K562 (cell line): Measurements from ENCODE around the gene EVI5. TPM values are rescaled to one million over a fixed set of nuclear protein-coding genes. Genes with fewer than 3 reads are reported as not detected.

Experiments used
- ATAC-seq: fragments of 200-7000 bp; cut with Tn5 transposase; 3 replicates; pipeline ENCODE4 v1.9.1; 2020; ENCODE audit warnings: moderate library complexity
- BruUV-seq: library from RNA; stranded (reverse); fragments of 400-500 nt; replicated peaks from 2 replicates; lab custom pipeline; 2021; lab: Mats Ljungman, UMichigan
- CTCF ChIA-PET: fragments of 300-600 bp; formaldehyde crosslinking; extraction: SDS; loops from one replicate; lab custom pipeline; 2021; ENCODE audit warnings: low intra/inter-chr PET ratio; lab: Yijun Ruan, JAX
- POLR2A ChIA-PET: fragments of 300-600, 350-650 bp; sonication (Branson Sonifier 250); formaldehyde crosslinking; extraction: SDS; loops from one replicate; lab custom pipeline; 2021; ENCODE audit warnings: antibody characterized with exemption, inconsistent platforms; lab: Yijun Ruan, JAX
- DNase-seq, 4 experiments: peaks; one replicate each; pipeline versions ENCODE4 v3.0.0 to v3.0.0-alpha.2; 2011 to 2018; ENCODE audit warnings: low spot score in 3 of 4, mixed read lengths in 3 of 4; ENCODE audit errors: extremely low read depth in 1 of 4
- FAIRE-seq: peaks from 2 replicates; lab custom pipeline; 2011; peaks lifted over from hg19 to GRCh38; lab: Jason Lieb, UNC
- H2AFZ ChIP-seq: 2 replicates; pipeline ENCODE4 v1.6.0; 2011; ENCODE audit warnings: low read depth, low read length, control low read depth, inconsistent platforms
- H3K27ac ChIP-seq: fragments of 200-600 bp; 3 replicates; pipeline ENCODE4 v1.8.0; 2011; ENCODE audit warnings: low read depth, mild to moderate bottlenecking, control low read depth, inconsistent platforms, low read length, moderate library complexity, mixed read lengths; ENCODE audit errors: extremely low read depth
- H3K27me3 ChIP-seq, 2 experiments: fragments of 300-600 bp in 1 of 2; 2 replicates in 1 of 2; 3 replicates in 1 of 2; pipeline versions ENCODE4 v1.6.0 to v1.8.0; 2011; ENCODE audit warnings: inconsistent platforms in 2 of 2, low read length in 2 of 2, mild to moderate bottlenecking in 1 of 2, mixed read lengths in 1 of 2, moderate library complexity in 1 of 2; ENCODE audit not compliant: control insufficient read depth in 2 of 2, insufficient read depth in 2 of 2
- H3K36me3 ChIP-seq: fragments of 300-600 bp; 3 replicates; pipeline ENCODE4 v1.8.0; 2011; ENCODE audit warnings: mild to moderate bottlenecking, low read length, inconsistent platforms; ENCODE audit not compliant: control insufficient read depth, insufficient read depth
- H3K4me1 ChIP-seq, 2 experiments: fragments of 200-600 bp in 1 of 2; replicated peaks in 1 of 2; 2 replicates in 1 of 2; 3 replicates in 1 of 2; pipeline versions ENCODE4 v1.5.1 to v1.8.0; 2011; ENCODE audit warnings: inconsistent platforms in 2 of 2, low read length in 2 of 2, mild to moderate bottlenecking in 1 of 2, mixed read lengths in 1 of 2, moderate library complexity in 1 of 2; ENCODE audit not compliant: control insufficient read depth in 2 of 2, insufficient read depth in 2 of 2
- H3K4me2 ChIP-seq: 2 replicates; pipeline ENCODE4 v1.6.1; 2011; ENCODE audit warnings: low read length, control low read depth, inconsistent platforms, mixed read lengths; ENCODE audit not compliant: insufficient read depth
- H3K4me3 ChIP-seq: fragments of 200-600 bp; sonication (generic), shearing (Covaris generic); 2 replicates; pipeline ENCODE4 v1.5.1; 2016; ENCODE audit warnings: control low read depth, inconsistent platforms
- H3K79me2 ChIP-seq: fragments of 200-600 bp; 3 replicates; pipeline ENCODE4 v1.8.0; 2011; ENCODE audit warnings: low read length, inconsistent platforms; ENCODE audit not compliant: control insufficient read depth, insufficient read depth
- H3K9ac ChIP-seq, 2 experiments: 2 replicates each; pipeline versions ENCODE4 v1.6.0 to v1.6.1; 2011; ENCODE audit warnings: low read depth in 2 of 2, low read length in 2 of 2, control low read depth in 1 of 2, inconsistent platforms in 1 of 2, mild to moderate bottlenecking in 1 of 2, mixed read lengths in 1 of 2; ENCODE audit not compliant: insufficient read depth in 1 of 2
- H3K9me1 ChIP-seq: one replicate; pipeline ENCODE4 v1.6.0; 2011; ENCODE audit warnings: inconsistent platforms, mild to moderate bottlenecking, low read length, moderate library complexity; ENCODE audit not compliant: control insufficient read depth, insufficient read depth
- H3K9me3 ChIP-seq: replicated peaks from 2 replicates; pipeline ENCODE4 v1.5.1; 2011; ENCODE audit warnings: low read depth, low read length, inconsistent platforms; ENCODE audit not compliant: control insufficient read depth, insufficient read depth
- H4K20me1 ChIP-seq: replicated peaks from 2 replicates; pipeline ENCODE4 v1.6.1; 2011; ENCODE audit warnings: low read length, inconsistent platforms, mixed read lengths; ENCODE audit not compliant: control insufficient read depth, insufficient read depth
- ATF7 ChIP-seq: fragments of 450-650 bp; IDR thresholded peaks from 2 replicates; pipeline ENCODE4 v1.7.1; 2014; ENCODE audit warnings: mild to moderate bottlenecking, moderate library complexity
- CBFA2T3 ChIP-seq: fragments of 450-650 bp; IDR thresholded peaks from 2 replicates; pipeline ENCODE4 v1.6.1; 2017
- DIDO1 ChIP-seq: fragments of 450-650 bp; IDR thresholded peaks from 2 replicates; pipeline ENCODE4 v1.6.1; 2016; ENCODE audit warnings: low read depth, missing biosample characterization, missing genetic modification characterization
- DPF2 ChIP-seq: fragments of 450-650 bp; IDR thresholded peaks from 2 replicates; pipeline ENCODE4 v1.6.1; 2016
- ILF3 ChIP-seq: fragments of 450-650 bp; IDR thresholded peaks from 2 replicates; pipeline ENCODE4 v1.6.1; 2018; ENCODE audit warnings: antibody characterized with exemption, mild to moderate bottlenecking, moderate library complexity, borderline replicate concordance
- SOX6 ChIP-seq: fragments of 450-650 bp; IDR thresholded peaks from 2 replicates; pipeline ENCODE4 v1.6.1; 2014; ENCODE audit warnings: mild to moderate bottlenecking
- WGBS: fragments of 100-300 bp; shearing (Covaris generic); methylation state at CpG from one replicate; pipeline ENCODE4 v1.1.6; 2016; ENCODE audit warnings: low coverage, mixed read lengths; ENCODE audit not compliant: insufficient coverage; ENCODE audit errors: missing lambda C conversion rate; 5-methylcytosine and 5-hydroxymethylcytosine counted together
- in situ Hi-C: fragments of 300-500 bp; cut with MboI; formaldehyde crosslinking; loops from 4 replicates; pipeline ENCODE4 v1.15.0; 2018; ENCODE audit warnings: inconsistent platforms, mixed read lengths
- intact Hi-C: fragments of 100-400 bp; cut with micrococcal nuclease; formaldehyde crosslinking; loops from 2 replicates; pipeline ENCODE4 v1.14.2; 2022
- polyA plus RNA-seq, 8 experiments: library from polyadenylated mRNA; depleted of rRNA in 4 of 8; stranded (reverse) in 5 of 8; unstranded in 3 of 8; fragments of >200 nt; fragmentation: Nextera tagmentation in 2 of 8; fragmentation: Illumina TruSeq in 1 of 8; extraction: Ambion mirVana in 2 of 8; extraction: Trizol in 1 of 8; gene quantifications; 2 replicates each; pipeline versions ENCODE4 v1.2.1 to v1.2.3, GENCODE V29; 2011 to 2014; ENCODE audit warnings: inconsistent platforms in 1 of 8, missing spikeins in 1 of 8
- total RNA-seq, 7 experiments: library from RNA; depleted of rRNA in 6 of 7; stranded (reverse); fragments of >200 nt in 6 of 7; fragmentation: Illumina TruSeq in 2 of 7; extraction: Trizol in 2 of 7; gene quantifications; 2 replicates each; pipeline versions ENCODE4 v1.2.1 to v1.2.3, GENCODE V29; 2011 to 2021; ENCODE audit warnings: low replicate concordance in 1 of 7
- TF ChIP-seq, protein P1 (sequence below), 2 experiments: fragments of 450-650 bp in 1 of 2; sonication (generic) in 1 of 2; formaldehyde crosslinking in 1 of 2; IDR thresholded peaks in 1 of 2; conservative IDR thresholded peaks in 1 of 2; 2 replicates each; pipeline versions ENCODE4 v1.6.1 to v1.8.1; 2016 to 2023; ENCODE audit warnings: mild to moderate bottlenecking in 2 of 2, moderate library complexity in 2 of 2, inconsistent platforms in 1 of 2, missing genetic modification reagents in 1 of 2
- TF ChIP-seq, protein P2 (sequence below): sonication (generic); formaldehyde crosslinking; IDR thresholded peaks from 2 replicates; pipeline ENCODE4 v1.8.0; 2023; ENCODE audit warnings: mild to moderate bottlenecking, missing genetic modification reagents
- TF ChIP-seq, protein P3 (sequence below): fragments of 250-450 bp; sonication (Bioruptor Pico); IDR thresholded peaks from 2 replicates; pipeline ENCODE4 v1.5.0; 2021
- TF ChIP-seq, protein P4 (sequence below): fragments of 450-650 bp; IDR thresholded peaks from 2 replicates; pipeline ENCODE4 v1.7.1; 2018; ENCODE audit warnings: mild to moderate bottlenecking, low read depth; ENCODE audit not compliant: partially characterized antibody
- TF ChIP-seq, protein P5 (sequence below): fragments of 250-450 bp; sonication (Bioruptor Pico); IDR thresholded peaks from 2 replicates; pipeline ENCODE4 v1.8.0; 2021; ENCODE audit warnings: borderline replicate concordance, mild to moderate bottlenecking, moderate library complexity; ENCODE audit not compliant: poor library complexity, severe bottlenecking

EVI5 gene
- total and polyA plus RNA-seq, 9 of the 15 experiments (the other 6 are each of a cell fraction or from before 2014, with no cell fraction given) = 1.7 to 50.1 (median 13.7) TPM

DNA sequence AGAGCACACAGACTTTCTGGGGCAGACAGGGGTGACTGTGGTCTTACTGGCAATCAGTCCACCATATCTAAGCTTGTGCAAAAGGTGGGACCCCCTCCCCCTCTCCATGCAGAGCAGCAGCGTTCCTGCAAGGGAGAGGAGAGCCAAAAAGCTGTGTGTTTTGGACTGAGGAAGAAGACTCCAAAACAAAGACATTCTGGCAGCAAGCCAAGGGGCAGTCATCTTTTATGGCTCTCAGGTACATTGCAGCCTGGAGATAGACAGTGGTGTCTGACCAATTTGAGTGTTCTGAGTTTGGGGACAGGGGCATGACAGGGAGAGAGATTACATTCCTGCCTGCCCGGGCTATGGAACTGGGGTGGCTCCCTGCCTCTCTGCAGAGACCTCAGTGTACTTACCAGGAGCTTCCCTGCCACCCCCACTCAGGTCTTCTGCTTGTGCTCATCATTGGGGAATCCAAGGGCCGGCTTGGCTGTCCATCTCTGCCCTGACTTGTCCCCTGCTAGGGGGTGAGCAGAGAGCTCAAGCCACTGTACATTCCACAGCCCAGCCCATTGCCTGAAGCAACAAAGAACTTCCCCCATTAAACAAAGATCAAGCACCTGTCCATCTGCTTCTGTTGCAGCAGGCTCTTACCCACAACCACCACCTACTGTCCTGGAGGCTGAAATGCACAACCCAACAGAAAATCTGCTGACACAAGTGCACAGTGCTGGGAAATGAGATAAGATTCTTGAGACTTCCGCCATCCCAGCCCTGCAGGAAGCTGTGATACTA lies 131.1 kb downstream of the EVI5 start:
- ChIA-PET CTCF (no interaction called here), POLR2A (interaction anchor here (0.7 kb wide), 1 partner anchor 1266 kb away, joined by 3 read pairs; no protein-coding TSS in a partner anchor)
- FAIRE-seq = peak; percentile 59
- Histone ChIP-seq H3K27ac (no peak overlapping the region), H3K9ac (no peak overlapping the region), H3K9me1 (no peaks in the 10 kb centered on the region), H2AFZ (no peak overlapping the region), H3K27me3 (no peaks in the 10 kb centered on the region), H3K79me2 (no peaks in the 10 kb centered on the region), H4K20me1 (no peaks in the 10 kb centered on the region), H3K4me1 (no peaks in the 10 kb centered on the region), H3K36me3 (0 out of 3 replicates have a peak, but pooled peaks cover 3% of the 10 kb centered on the region), H3K4me2 (no peak overlapping the region), H3K9me3 (peaks cover 9% of the 10 kb centered on the region), H3K4me3 (no peak overlapping the region)
- peak; percentile 15 to 69 (median 36) for DNase-seq
- BruUV-seq = no TSS peak
- peak; percentile 96 for ATAC-seq
- 72% methylated on average over 4 of the region's 4 CpGs for WGBS
- in situ Hi-C loops = no loop called here
- intact Hi-C loops = no loop called here
- TF ChIP-seq DPF2 (no peak), CBFA2T3 (peak; percentile 68), ILF3 (no peak), SOX6 (no peak), ATF7 (no peak), DIDO1 (tag) (no peak)
- TF ChIP-seq, protein P1, sequence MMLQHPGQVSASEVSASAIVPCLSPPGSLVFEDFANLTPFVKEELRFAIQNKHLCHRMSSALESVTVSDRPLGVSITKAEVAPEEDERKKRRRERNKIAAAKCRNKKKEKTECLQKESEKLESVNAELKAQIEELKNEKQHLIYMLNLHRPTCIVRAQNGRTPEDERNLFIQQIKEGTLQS (IDR thresholded peaks at IDR 0.05) = no peak
- TF ChIP-seq, protein P1 (CRISPR knock-in tag; conservative IDR thresholded peaks at IDR 0.05) = no peak
- TF ChIP-seq, protein P2, sequence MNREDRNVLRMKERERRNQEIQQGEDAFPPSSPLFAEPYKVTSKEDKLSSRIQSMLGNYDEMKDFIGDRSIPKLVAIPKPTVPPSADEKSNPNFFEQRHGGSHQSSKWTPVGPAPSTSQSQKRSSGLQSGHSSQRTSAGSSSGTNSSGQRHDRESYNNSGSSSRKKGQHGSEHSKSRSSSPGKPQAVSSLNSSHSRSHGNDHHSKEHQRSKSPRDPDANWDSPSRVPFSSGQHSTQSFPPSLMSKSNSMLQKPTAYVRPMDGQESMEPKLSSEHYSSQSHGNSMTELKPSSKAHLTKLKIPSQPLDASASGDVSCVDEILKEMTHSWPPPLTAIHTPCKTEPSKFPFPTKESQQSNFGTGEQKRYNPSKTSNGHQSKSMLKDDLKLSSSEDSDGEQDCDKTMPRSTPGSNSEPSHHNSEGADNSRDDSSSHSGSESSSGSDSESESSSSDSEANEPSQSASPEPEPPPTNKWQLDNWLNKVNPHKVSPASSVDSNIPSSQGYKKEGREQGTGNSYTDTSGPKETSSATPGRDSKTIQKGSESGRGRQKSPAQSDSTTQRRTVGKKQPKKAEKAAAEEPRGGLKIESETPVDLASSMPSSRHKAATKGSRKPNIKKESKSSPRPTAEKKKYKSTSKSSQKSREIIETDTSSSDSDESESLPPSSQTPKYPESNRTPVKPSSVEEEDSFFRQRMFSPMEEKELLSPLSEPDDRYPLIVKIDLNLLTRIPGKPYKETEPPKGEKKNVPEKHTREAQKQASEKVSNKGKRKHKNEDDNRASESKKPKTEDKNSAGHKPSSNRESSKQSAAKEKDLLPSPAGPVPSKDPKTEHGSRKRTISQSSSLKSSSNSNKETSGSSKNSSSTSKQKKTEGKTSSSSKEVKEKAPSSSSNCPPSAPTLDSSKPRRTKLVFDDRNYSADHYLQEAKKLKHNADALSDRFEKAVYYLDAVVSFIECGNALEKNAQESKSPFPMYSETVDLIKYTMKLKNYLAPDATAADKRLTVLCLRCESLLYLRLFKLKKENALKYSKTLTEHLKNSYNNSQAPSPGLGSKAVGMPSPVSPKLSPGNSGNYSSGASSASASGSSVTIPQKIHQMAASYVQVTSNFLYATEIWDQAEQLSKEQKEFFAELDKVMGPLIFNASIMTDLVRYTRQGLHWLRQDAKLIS (CRISPR knock-in tag) = no peak
- TF ChIP-seq, protein P3, sequence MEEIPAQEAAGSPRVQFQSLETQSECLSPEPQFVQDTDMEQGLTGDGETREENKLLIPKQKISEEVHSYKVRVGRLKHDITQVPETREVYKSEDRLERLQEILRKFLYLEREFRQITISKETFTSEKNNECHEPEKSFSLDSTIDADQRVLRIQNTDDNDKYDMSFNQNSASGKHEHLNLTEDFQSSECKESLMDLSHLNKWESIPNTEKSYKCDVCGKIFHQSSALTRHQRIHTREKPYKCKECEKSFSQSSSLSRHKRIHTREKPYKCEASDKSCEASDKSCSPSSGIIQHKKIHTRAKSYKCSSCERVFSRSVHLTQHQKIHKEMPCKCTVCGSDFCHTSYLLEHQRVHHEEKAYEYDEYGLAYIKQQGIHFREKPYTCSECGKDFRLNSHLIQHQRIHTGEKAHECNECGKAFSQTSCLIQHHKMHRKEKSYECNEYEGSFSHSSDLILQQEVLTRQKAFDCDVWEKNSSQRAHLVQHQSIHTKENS = no peak
- TF ChIP-seq, protein P4, sequence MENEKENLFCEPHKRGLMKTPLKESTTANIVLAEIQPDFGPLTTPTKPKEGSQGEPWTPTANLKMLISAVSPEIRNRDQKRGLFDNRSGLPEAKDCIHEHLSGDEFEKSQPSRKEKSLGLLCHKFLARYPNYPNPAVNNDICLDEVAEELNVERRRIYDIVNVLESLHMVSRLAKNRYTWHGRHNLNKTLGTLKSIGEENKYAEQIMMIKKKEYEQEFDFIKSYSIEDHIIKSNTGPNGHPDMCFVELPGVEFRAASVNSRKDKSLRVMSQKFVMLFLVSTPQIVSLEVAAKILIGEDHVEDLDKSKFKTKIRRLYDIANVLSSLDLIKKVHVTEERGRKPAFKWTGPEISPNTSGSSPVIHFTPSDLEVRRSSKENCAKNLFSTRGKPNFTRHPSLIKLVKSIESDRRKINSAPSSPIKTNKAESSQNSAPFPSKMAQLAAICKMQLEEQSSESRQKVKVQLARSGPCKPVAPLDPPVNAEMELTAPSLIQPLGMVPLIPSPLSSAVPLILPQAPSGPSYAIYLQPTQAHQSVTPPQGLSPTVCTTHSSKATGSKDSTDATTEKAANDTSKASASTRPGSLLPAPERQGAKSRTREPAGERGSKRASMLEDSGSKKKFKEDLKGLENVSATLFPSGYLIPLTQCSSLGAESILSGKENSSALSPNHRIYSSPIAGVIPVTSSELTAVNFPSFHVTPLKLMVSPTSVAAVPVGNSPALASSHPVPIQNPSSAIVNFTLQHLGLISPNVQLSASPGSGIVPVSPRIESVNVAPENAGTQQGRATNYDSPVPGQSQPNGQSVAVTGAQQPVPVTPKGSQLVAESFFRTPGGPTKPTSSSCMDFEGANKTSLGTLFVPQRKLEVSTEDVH = no peak
- TF ChIP-seq, protein P5, sequence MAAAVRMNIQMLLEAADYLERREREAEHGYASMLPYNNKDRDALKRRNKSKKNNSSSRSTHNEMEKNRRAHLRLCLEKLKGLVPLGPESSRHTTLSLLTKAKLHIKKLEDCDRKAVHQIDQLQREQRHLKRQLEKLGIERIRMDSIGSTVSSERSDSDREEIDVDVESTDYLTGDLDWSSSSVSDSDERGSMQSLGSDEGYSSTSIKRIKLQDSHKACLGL (CRISPR knock-in tag) = no peak
